CD14-positive monocyte (primary cell): ENCODE results near the gene POM121L12. TPM values are rescaled to one million over a fixed set of nuclear protein-coding genes. Genes with fewer than 3 reads are reported as not detected.

Source experiments
- DNase-seq, 3 donors: peaks; one replicate each; pipeline ENCODE4 v3.0.0-alpha.2; 2011 to 2022
- H2AFZ ChIP-seq: 2 replicates; pipeline ENCODE4 v1.6.0; 2012; ENCODE audit warnings: mild to moderate bottlenecking, low read depth, low read length, inconsistent platforms; ENCODE audit not compliant: insufficient read depth, poor library complexity, severe bottlenecking
- H3K27ac ChIP-seq, 2 donors: 1 replicate in 1 of 2; 2 replicates in 1 of 2; pipeline ENCODE4 v1.5.1; 2012 to 2013; ENCODE audit warnings: low read length in 2 of 2, control low read depth in 1 of 2, inconsistent platforms in 1 of 2, low read depth in 1 of 2, mild to moderate bottlenecking in 1 of 2
- H3K27me3 ChIP-seq, 2 donors: one replicate each; pipeline versions ENCODE4 v1.6.0 to v1.6.1; 2011 to 2013; ENCODE audit warnings: low read length in 2 of 2; ENCODE audit not compliant: control insufficient read depth in 2 of 2, insufficient read depth in 2 of 2
- H3K36me3 ChIP-seq, 2 donors: replicated peaks in 1 of 2; 1 replicate in 1 of 2; 2 replicates in 1 of 2; pipeline versions ENCODE4 v1.5.1 to v1.6.1; 2012 to 2013; ENCODE audit warnings: low read length in 2 of 2, control low read depth in 1 of 2, inconsistent platforms in 1 of 2, mild to moderate bottlenecking in 1 of 2; ENCODE audit not compliant: insufficient read depth in 2 of 2, control insufficient read depth in 1 of 2
- H3K4me1 ChIP-seq, 2 donors: 1 replicate in 1 of 2; 2 replicates in 1 of 2; pipeline versions ENCODE4 v1.5.1 to v1.6.1; 2012 to 2013; ENCODE audit warnings: low read length in 2 of 2, control low read depth in 1 of 2, inconsistent platforms in 1 of 2, mild to moderate bottlenecking in 1 of 2, moderate library complexity in 1 of 2; ENCODE audit not compliant: insufficient read depth in 2 of 2, control insufficient read depth in 1 of 2
- H3K4me2 ChIP-seq: replicated peaks from 2 replicates; pipeline ENCODE3; 2012; ENCODE audit warnings: low read length, moderate library complexity, mild to moderate bottlenecking; ENCODE audit not compliant: poor library complexity, severe bottlenecking; ENCODE audit errors: extremely low read depth
- H3K4me3 ChIP-seq, 3 experiments: fragments of 200-600 bp in 1 of 3; sonication (generic) in 1 of 3; replicated peaks in 1 of 3; 1 replicate in 2 of 3; 2 replicates in 1 of 3; pipeline ENCODE4 v1.5.1; 2011 to 2013; ENCODE audit warnings: low read length in 3 of 3, mild to moderate bottlenecking in 3 of 3, control low read depth in 2 of 3, low read depth in 2 of 3, inconsistent platforms in 1 of 3, moderate library complexity in 1 of 3
- H3K79me2 ChIP-seq: 2 replicates; pipeline ENCODE4 v1.6.0; 2012; ENCODE audit warnings: mild to moderate bottlenecking, control low read depth, inconsistent platforms, low read length, moderate library complexity; ENCODE audit not compliant: insufficient read depth
- H3K9ac ChIP-seq: 2 replicates; pipeline ENCODE4 v1.6.0; 2017; ENCODE audit warnings: low read length, mild to moderate bottlenecking; ENCODE audit not compliant: insufficient read depth, poor library complexity, severe bottlenecking
- H3K9me3 ChIP-seq, 2 donors: replicated peaks in 1 of 2; 1 replicate in 1 of 2; 2 replicates in 1 of 2; pipeline versions ENCODE4 v1.5.1 to v1.6.1; 2012 to 2013; ENCODE audit warnings: low read length in 2 of 2, control low read depth in 1 of 2; ENCODE audit not compliant: control insufficient read depth in 1 of 2, insufficient read depth in 1 of 2
- H4K20me1 ChIP-seq: 2 replicates; pipeline ENCODE4 v1.6.0; 2012; ENCODE audit warnings: mild to moderate bottlenecking, low read length, control low read depth, moderate library complexity; ENCODE audit not compliant: insufficient read depth
- H3K27ac Mint-ChIP-seq, 7 donors: one replicate each; pipeline ENCODE4 v1.8.0; 2020; ENCODE audit warnings: mild to moderate bottlenecking in 7 of 7, mixed read lengths in 7 of 7, moderate library complexity in 6 of 7, inconsistent platforms in 2 of 7
- H3K27me3 Mint-ChIP-seq, 3 donors: one replicate each; pipeline ENCODE4 v1.8.0; 2021 to 2022; ENCODE audit warnings: low read depth in 3 of 3, mild to moderate bottlenecking in 3 of 3, mixed read lengths in 3 of 3, moderate library complexity in 3 of 3, inconsistent platforms in 1 of 3
- H3K36me3 Mint-ChIP-seq, 2 donors: one replicate each; pipeline ENCODE4 v1.8.0; 2020; ENCODE audit warnings: mixed read lengths in 2 of 2, inconsistent platforms in 1 of 2, mild to moderate bottlenecking in 1 of 2
- H3K4me1 Mint-ChIP-seq: one replicate; pipeline ENCODE4 v1.8.0; 2020; ENCODE audit warnings: mild to moderate bottlenecking, mixed read lengths
- H3K4me3 Mint-ChIP-seq, 2 donors: one replicate each; pipeline ENCODE4 v1.8.0; 2020; ENCODE audit warnings: mild to moderate bottlenecking in 2 of 2, mixed read lengths in 2 of 2, moderate library complexity in 1 of 2
- H3K9me3 Mint-ChIP-seq, 7 donors: one replicate each; pipeline ENCODE4 v1.8.0; 2020 to 2022; ENCODE audit warnings: mixed read lengths in 7 of 7, mild to moderate bottlenecking in 6 of 7, moderate library complexity in 6 of 7, inconsistent platforms in 2 of 7
- CTCF ChIP-seq: fragments of 200-600 bp; IDR thresholded peaks from one replicate; pipeline ENCODE4 v1.8.0; 2022; ENCODE audit warnings: antibody characterized with exemption, mild to moderate bottlenecking
- WGBS: methylation state at CpG from one replicate; pipeline ENCODE4 v1.1.5; 2013; ENCODE audit warnings: missing lambda C conversion rate; ENCODE audit not compliant: insufficient coverage; 5-methylcytosine and 5-hydroxymethylcytosine counted together
- intact Hi-C, 2 donors: fragments of 100-400 bp; cut with micrococcal nuclease; formaldehyde crosslinking; loops; one replicate each; pipeline versions ENCODE4 v1.15.0 to v1.15.1; 2023
- polyA plus RNA-seq, 3 donors: library from polyadenylated mRNA; depleted of rRNA in 1 of 3; unstranded in 2 of 3; stranded (reverse) in 1 of 3; fragments of 300-500 nt in 2 of 3; fragments of >200 nt in 1 of 3; fragmentation: Illumina TruSeq in 2 of 3; gene quantifications; 1 replicate in 2 of 3; 2 replicates in 1 of 3; pipeline ENCODE4 v1.2.3, GENCODE V29; 2012 to 2021

POM121L12 gene
- polyA plus RNA-seq, 3 donors, result not detected

GRCh38 chr7:53015463-53015862 is 20.0 kb upstream of the POM121L12 start:
- H3K9ac ChIP-seq, result no peak overlapping the region
- no peak overlapping the region for H3K27ac ChIP-seq
- DNase-seq, result no peak
- H3K79me2 ChIP-seq, result no peaks in the 10 kb centered on the region
- intact Hi-C loops, result no loop called here
- no peak for TF ChIP-seq CTCF
- 86% methylated on average over 1 of the region's 1 CpG for WGBS
- Mint-ChIP-seq H3K9me3 (peaks cover 3 to 42% (median 18%) of the 10 kb centered on the region in 7 donors), H3K36me3 (no peaks in the 10 kb centered on the region), H3K4me3 (no peak overlapping the region), H3K4me1 (no peaks in the 10 kb centered on the region), H3K27me3 (peaks cover 0 to 1% (median 0%) of the 10 kb centered on the region in 3 donors), H3K27ac (no peak overlapping the region)
- peaks cover 20 to 23% of the 10 kb centered on the region in 2 donors for H3K9me3 ChIP-seq
- no peaks in the 10 kb centered on the region for H3K4me1 ChIP-seq
- H2AFZ ChIP-seq, result no peak overlapping the region
- no peaks in the 10 kb centered on the region for H3K27me3 ChIP-seq
- H3K36me3 ChIP-seq, result no peaks in the 10 kb centered on the region
- no peak overlapping the region for H3K4me2 ChIP-seq
- no peak overlapping the region for H3K4me3 ChIP-seq
- H4K20me1 ChIP-seq, result no peaks in the 10 kb centered on the region

- peaks cover 4% of the 10 kb centered on the region in 2 donors for H3K9me3 ChIP-seq
- no peak overlapping the region for H3K9ac ChIP-seq
- no peaks in the 10 kb centered on the region for H3K36me3 ChIP-seq
- DNase-seq, result no peak
- H3K4me1 ChIP-seq, result no peaks in the 10 kb centered on the region
- no peak overlapping the region for H3K4me3 ChIP-seq
- Mint-ChIP-seq H3K4me3 (no peak overlapping the region), H3K4me1 (no peaks in the 10 kb centered on the region), H3K27me3 (peaks cover 0 to 1% (median 0%) of the 10 kb centered on the region in 3 donors), H3K36me3 (no peaks in the 10 kb centered on the region), H3K27ac (no peak overlapping the region), H3K9me3 (peaks cover 0 to 5% (median 1%) of the 10 kb centered on the region in 7 donors)
- no peaks in the 10 kb centered on the region for H3K79me2 ChIP-seq
- H3K27me3 ChIP-seq, result no peaks in the 10 kb centered on the region
- no peak for TF ChIP-seq CTCF
- intact Hi-C loops, result no loop called here
- no peak overlapping the region for H3K4me2 ChIP-seq
- H4K20me1 ChIP-seq, result no peaks in the 10 kb centered on the region
- WGBS, result 100% methylated on average over 1 of the region's 5 CpGs
- no peak overlapping the region for H3K27ac ChIP-seq
- H2AFZ ChIP-seq, result no peak overlapping the region
Observed at GRCh38 chr7:53022893-53023292, 12.5 kb upstream of the POM121L12 start.
